HepG2 (cell line): Measurements from ENCODE around the gene ITK. TPM values are rescaled to one million over a fixed set of nuclear protein-coding genes. Genes with fewer than 3 reads are reported as not detected.
A peak's percentile ranks its signal among the peaks of the same experiment; 100 is the strongest.

Experiments
- ATAC-seq: fragments of 200-7000 bp; cut with Tn5 transposase; 3 replicates; pipeline ENCODE4 v1.9.1; 2020; ENCODE audit warnings: mild to moderate bottlenecking, moderate library complexity
- BruUV-seq: library from RNA; stranded (reverse); fragments of 400-500 nt; replicated peaks from 2 replicates; lab custom pipeline; 2021; lab: Mats Ljungman, UMichigan
- CTCF ChIA-PET: fragments of 300-600 bp; formaldehyde crosslinking; extraction: SDS; loops from one replicate; lab custom pipeline; 2021; ENCODE audit warnings: low total read pairs, inconsistent platforms, low intra/inter-chr PET ratio; lab: Yijun Ruan, JAX
- POLR2A ChIA-PET: fragments of 350-600 bp; sonication (Branson Sonifier 250); formaldehyde crosslinking; loops from one replicate; lab custom pipeline; 2020; ENCODE audit warnings: antibody characterized with exemption, inconsistent platforms; lab: Yijun Ruan, JAX
- DNase-seq: peaks from one replicate; pipeline ENCODE4 v3.0.0-alpha.2; 2015; ENCODE audit warnings: low spot score
- FAIRE-seq: peaks from 3 replicates; lab custom pipeline; 2011; peaks lifted over from hg19 to GRCh38; lab: Jason Lieb, UNC
- H2AFZ ChIP-seq: one replicate; pipeline ENCODE4 v1.6.1; 2011; ENCODE audit warnings: low read length, inconsistent platforms
- H3K27ac ChIP-seq: fragments of 300-600 bp; 3 replicates; pipeline ENCODE4 v1.8.0; 2011; ENCODE audit warnings: mixed run types, mild to moderate bottlenecking, mixed read lengths, low read length, inconsistent platforms; ENCODE audit not compliant: insufficient read depth; ENCODE audit errors: extremely low read length
- H3K27me3 ChIP-seq, 2 experiments: fragments of 200-600 bp in 1 of 2; 2 replicates in 1 of 2; 3 replicates in 1 of 2; pipeline versions ENCODE4 v1.6.0 to v1.8.0; 2011; ENCODE audit warnings: low read length in 2 of 2, mild to moderate bottlenecking in 2 of 2, moderate library complexity in 2 of 2, inconsistent platforms in 1 of 2; ENCODE audit not compliant: insufficient read depth in 2 of 2, control insufficient read depth in 1 of 2
- H3K36me3 ChIP-seq, 2 experiments: fragments of 200-600 bp in 1 of 2; replicated peaks in 1 of 2; 2 replicates in 1 of 2; 3 replicates in 1 of 2; pipeline versions ENCODE4 v1.5.1 to v1.8.0; 2011; ENCODE audit warnings: low read length in 2 of 2, inconsistent platforms in 1 of 2; ENCODE audit not compliant: insufficient read depth in 2 of 2, control insufficient read depth in 1 of 2
- H3K4me1 ChIP-seq: 2 replicates; pipeline ENCODE4 v1.5.1; 2012; ENCODE audit warnings: low read length, inconsistent platforms; ENCODE audit not compliant: insufficient read depth
- H3K4me2 ChIP-seq: 2 replicates; pipeline ENCODE4 v1.6.0; 2011; ENCODE audit warnings: low read depth, low read length, inconsistent platforms
- H3K4me3 ChIP-seq, 3 experiments: fragments of 200-600 bp in 1 of 3; sonication (generic), shearing (Covaris generic) in 1 of 3; replicated peaks in 1 of 3; 2 replicates each; pipeline ENCODE4 v1.5.1; 2011 to 2016; ENCODE audit warnings: low read length in 3 of 3, inconsistent platforms in 2 of 3, low read depth in 2 of 3, mild to moderate bottlenecking in 2 of 3, control low read depth in 1 of 3, mixed read lengths in 1 of 3; ENCODE audit not compliant: insufficient read depth in 1 of 3
- H3K79me2 ChIP-seq: one replicate; pipeline ENCODE4 v1.6.1; 2011; ENCODE audit warnings: low read length, inconsistent platforms; ENCODE audit not compliant: insufficient read depth
- H3K9ac ChIP-seq: 2 replicates; pipeline ENCODE4 v1.6.0; 2011; ENCODE audit warnings: mild to moderate bottlenecking, low read depth, low read length, inconsistent platforms; ENCODE audit not compliant: insufficient read depth
- H3K9me3 ChIP-seq: 2 replicates; pipeline ENCODE4 v1.5.1; 2012; ENCODE audit warnings: mild to moderate bottlenecking, low read length
- H4K20me1 ChIP-seq: 2 replicates; pipeline ENCODE4 v1.6.0; 2011; ENCODE audit warnings: inconsistent platforms, mild to moderate bottlenecking, low read length, moderate library complexity; ENCODE audit not compliant: insufficient read depth
- ELF4 ChIP-seq: sonication (generic); formaldehyde crosslinking; IDR thresholded peaks from 2 replicates; pipeline ENCODE4 v1.5.0; 2020; ENCODE audit warnings: missing genetic modification reagents, mild to moderate bottlenecking, moderate library complexity, borderline replicate concordance
- HNF4A ChIP-seq: sonication (generic); formaldehyde crosslinking; IDR thresholded peaks from 2 replicates; pipeline ENCODE4 v1.4.0; 2020; ENCODE audit warnings: missing genetic modification reagents
- HNF4G ChIP-seq, 2 experiments: sonication (generic) in 1 of 2; formaldehyde crosslinking in 1 of 2; IDR thresholded peaks; 2 replicates each; pipeline versions ENCODE4 v1.4.0 to v1.6.1; 2011 to 2020; ENCODE audit warnings: borderline replicate concordance in 2 of 2, low read depth in 2 of 2, mild to moderate bottlenecking in 2 of 2, low read length in 1 of 2, missing genetic modification reagents in 1 of 2, moderate library complexity in 1 of 2
- MTA1 ChIP-seq: sonication (generic); formaldehyde crosslinking; IDR thresholded peaks from 2 replicates; pipeline ENCODE4 v1.4.0; 2020; ENCODE audit warnings: missing genetic modification reagents, mild to moderate bottlenecking, borderline replicate concordance
- NR2C2 ChIP-seq: sonication (generic); formaldehyde crosslinking; IDR thresholded peaks from 2 replicates; pipeline ENCODE4 v1.4.0; 2020; ENCODE audit warnings: missing genetic modification reagents, mild to moderate bottlenecking, moderate library complexity, borderline replicate concordance
- RARA ChIP-seq: IDR thresholded peaks from 2 replicates; pipeline ENCODE4 v1.6.1; 2016; ENCODE audit warnings: missing genetic modification reagents, missing compliant biosample characterization
- ZBTB38 ChIP-seq: sonication (generic); formaldehyde crosslinking; IDR thresholded peaks from 2 replicates; pipeline ENCODE4 v1.5.1; 2020; ENCODE audit warnings: mild to moderate bottlenecking, missing genetic modification reagents
- ZNF564 ChIP-seq: sonication (generic); formaldehyde crosslinking; IDR thresholded peaks from 2 replicates; pipeline ENCODE4 v1.8.1; 2023; ENCODE audit warnings: mild to moderate bottlenecking, missing genetic modification reagents
- ZNF619 ChIP-seq: sonication (generic); formaldehyde crosslinking; IDR thresholded peaks from 2 replicates; pipeline ENCODE4 v1.4.0; 2020; ENCODE audit warnings: mild to moderate bottlenecking, missing genetic modification reagents
- WGBS: methylation state at CpG from one replicate; pipeline ENCODE4 v1.1.6; 2017; ENCODE audit warnings: low lambda C conversion rate; 5-methylcytosine and 5-hydroxymethylcytosine counted together
- in situ Hi-C: cut with HindIII; loops from 2 replicates; pipeline ENCODE4 v1.10.0; 2017; ENCODE audit warnings: low pct_unique_long_range_greater_than_20kb; ENCODE audit not compliant: extremely low pct_ligation_motif_present
- intact Hi-C: fragments of 100-400 bp; cut with micrococcal nuclease; formaldehyde crosslinking; loops from one replicate; pipeline ENCODE4 v1.10.0; 2022; ENCODE audit not compliant: unreplicated experiment
- polyA plus RNA-seq, 8 experiments: library from polyadenylated mRNA; depleted of rRNA in 3 of 8; stranded (reverse) in 7 of 8; unstranded in 1 of 8; fragments of >200 nt; fragmentation: Illumina TruSeq in 4 of 8; extraction: Trizol in 4 of 8; gene quantifications; 2 replicates each; pipeline versions ENCODE4 v1.2.1 to v1.2.3, GENCODE V29; 2011 to 2016; ENCODE audit warnings: low read depth in 4 of 8, missing spikeins in 1 of 8, mixed read lengths in 1 of 8; ENCODE audit not compliant: insufficient read depth in 1 of 8
- total RNA-seq, 5 experiments: library from RNA; depleted of rRNA; stranded (reverse); fragments of >200 nt; fragmentation: Illumina TruSeq; extraction: Trizol; gene quantifications; 2 replicates each; pipeline ENCODE4 v1.2.3, GENCODE V29; 2016; ENCODE audit warnings: low read depth in 1 of 5
- TF ChIP-seq, protein P1 (sequence below): sonication (generic); formaldehyde crosslinking; IDR thresholded peaks from 2 replicates; pipeline ENCODE4 v1.4.0; 2020; ENCODE audit warnings: missing genetic modification reagents
- TF ChIP-seq, protein P2 (sequence below): IDR thresholded peaks from 2 replicates; pipeline ENCODE4 v1.6.1; 2012; ENCODE audit warnings: inconsistent platforms
- TF ChIP-seq, protein P3 (sequence below): sonication (generic); formaldehyde crosslinking; IDR thresholded peaks from 2 replicates; pipeline ENCODE4 v1.5.1; 2020; ENCODE audit warnings: mild to moderate bottlenecking, missing genetic modification reagents, moderate library complexity

The ITK gene
- total and polyA plus RNA-seq, 2 of the 13 experiments (the other 11 are each of a cell fraction or from before 2014, with no cell fraction given): 0.01 TPM; not detected in 1

DNA sequence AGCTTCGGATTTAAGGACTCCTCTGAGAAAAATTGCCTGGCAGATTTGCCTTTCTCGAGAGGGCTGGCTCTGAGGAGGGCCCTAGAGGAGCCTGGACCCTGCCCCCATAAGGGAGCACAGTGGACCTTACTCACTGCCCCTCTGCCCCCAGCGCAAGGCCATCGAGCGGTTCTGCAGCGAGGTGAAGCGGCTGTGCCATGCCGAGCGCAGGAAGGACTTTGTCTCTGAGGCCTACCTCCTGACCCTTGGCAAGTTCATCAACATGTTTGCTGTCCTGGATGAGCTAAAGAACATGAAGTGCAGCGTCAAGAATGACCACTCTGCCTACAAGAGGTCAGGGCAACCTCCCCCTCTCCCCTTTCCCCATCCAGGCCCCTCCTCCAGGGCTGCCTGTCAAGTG, 119.9 kb downstream of the ITK start:
- H3K9ac ChIP-seq: no peak overlapping the region
- ATAC-seq (no peak; the same call in 2 of the 3 replicates), DNase-seq (no peak)
- no peak overlapping the region for H3K4me3 ChIP-seq
- H4K20me1 ChIP-seq: no peaks in the 10 kb centered on the region
- H3K36me3 ChIP-seq: peaks cover 8 to 23% of the 10 kb centered on the region in 2 experiments; a peak in 4 of 5 replicates
- H3K27ac ChIP-seq: peak overlapping the region; percentile 38
- no peaks in the 10 kb centered on the region for H3K79me2 ChIP-seq
- TF ChIP-seq HNF4A (peak; percentile 70), ZBTB38 (peak; percentile 72), ELF4 (CRISPR knock-in tag) (no peak), RARA (CRISPR knock-in tag) (peak; percentile 17; the same call in 1 of the 2 replicates), HNF4G (IDR thresholded peaks at IDR 0.05; ENCODE audit: borderline replicate concordance, low read depth, low read length) (peak; percentile 54), HNF4G (CRISPR knock-in tag; IDR thresholded peaks at IDR 0.05; ENCODE audit: borderline replicate concordance, low read depth) (no peak), MTA1 (CRISPR knock-in tag) (0 out of 2 replicates have a peak, but pooled peaks have one; percentile 36), ZNF619 (CRISPR knock-in tag) (no peak), NR2C2 (CRISPR knock-in tag) (no peak), ZNF564 (CRISPR knock-in tag) (no peak)
- TF ChIP-seq, protein P1, sequence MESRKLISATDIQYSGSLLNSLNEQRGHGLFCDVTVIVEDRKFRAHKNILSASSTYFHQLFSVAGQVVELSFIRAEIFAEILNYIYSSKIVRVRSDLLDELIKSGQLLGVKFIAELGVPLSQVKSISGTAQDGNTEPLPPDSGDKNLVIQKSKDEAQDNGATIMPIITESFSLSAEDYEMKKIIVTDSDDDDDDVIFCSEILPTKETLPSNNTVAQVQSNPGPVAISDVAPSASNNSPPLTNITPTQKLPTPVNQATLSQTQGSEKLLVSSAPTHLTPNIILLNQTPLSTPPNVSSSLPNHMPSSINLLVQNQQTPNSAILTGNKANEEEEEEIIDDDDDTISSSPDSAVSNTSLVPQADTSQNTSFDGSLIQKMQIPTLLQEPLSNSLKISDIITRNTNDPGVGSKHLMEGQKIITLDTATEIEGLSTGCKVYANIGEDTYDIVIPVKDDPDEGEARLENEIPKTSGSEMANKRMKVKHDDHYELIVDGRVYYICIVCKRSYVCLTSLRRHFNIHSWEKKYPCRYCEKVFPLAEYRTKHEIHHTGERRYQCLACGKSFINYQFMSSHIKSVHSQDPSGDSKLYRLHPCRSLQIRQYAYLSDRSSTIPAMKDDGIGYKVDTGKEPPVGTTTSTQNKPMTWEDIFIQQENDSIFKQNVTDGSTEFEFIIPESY (CRISPR knock-in tag): peak; percentile 69; the same call in 1 of the 2 replicates
- TF ChIP-seq, protein P2, sequence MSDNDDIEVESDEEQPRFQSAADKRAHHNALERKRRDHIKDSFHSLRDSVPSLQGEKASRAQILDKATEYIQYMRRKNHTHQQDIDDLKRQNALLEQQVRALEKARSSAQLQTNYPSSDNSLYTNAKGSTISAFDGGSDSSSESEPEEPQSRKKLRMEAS: 0 out of 2 replicates have a peak, but pooled peaks have one; percentile 37
- TF ChIP-seq, protein P3, sequence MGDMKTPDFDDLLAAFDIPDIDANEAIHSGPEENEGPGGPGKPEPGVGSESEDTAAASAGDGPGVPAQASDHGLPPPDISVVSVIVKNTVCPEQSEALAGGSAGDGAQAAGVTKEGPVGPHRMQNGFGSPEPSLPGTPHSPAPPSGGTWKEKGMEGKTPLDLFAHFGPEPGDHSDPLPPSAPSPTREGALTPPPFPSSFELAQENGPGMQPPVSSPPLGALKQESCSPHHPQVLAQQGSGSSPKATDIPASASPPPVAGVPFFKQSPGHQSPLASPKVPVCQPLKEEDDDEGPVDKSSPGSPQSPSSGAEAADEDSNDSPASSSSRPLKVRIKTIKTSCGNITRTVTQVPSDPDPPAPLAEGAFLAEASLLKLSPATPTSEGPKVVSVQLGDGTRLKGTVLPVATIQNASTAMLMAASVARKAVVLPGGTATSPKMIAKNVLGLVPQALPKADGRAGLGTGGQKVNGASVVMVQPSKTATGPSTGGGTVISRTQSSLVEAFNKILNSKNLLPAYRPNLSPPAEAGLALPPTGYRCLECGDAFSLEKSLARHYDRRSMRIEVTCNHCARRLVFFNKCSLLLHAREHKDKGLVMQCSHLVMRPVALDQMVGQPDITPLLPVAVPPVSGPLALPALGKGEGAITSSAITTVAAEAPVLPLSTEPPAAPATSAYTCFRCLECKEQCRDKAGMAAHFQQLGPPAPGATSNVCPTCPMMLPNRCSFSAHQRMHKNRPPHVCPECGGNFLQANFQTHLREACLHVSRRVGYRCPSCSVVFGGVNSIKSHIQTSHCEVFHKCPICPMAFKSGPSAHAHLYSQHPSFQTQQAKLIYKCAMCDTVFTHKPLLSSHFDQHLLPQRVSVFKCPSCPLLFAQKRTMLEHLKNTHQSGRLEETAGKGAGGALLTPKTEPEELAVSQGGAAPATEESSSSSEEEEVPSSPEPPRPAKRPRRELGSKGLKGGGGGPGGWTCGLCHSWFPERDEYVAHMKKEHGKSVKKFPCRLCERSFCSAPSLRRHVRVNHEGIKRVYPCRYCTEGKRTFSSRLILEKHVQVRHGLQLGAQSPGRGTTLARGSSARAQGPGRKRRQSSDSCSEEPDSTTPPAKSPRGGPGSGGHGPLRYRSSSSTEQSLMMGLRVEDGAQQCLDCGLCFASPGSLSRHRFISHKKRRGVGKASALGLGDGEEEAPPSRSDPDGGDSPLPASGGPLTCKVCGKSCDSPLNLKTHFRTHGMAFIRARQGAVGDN (CRISPR knock-in tag): peak; percentile 23; the same call in 1 of the 2 replicates
- TF ChIP-seq, all 625 proteins: peak for 8
- Histone ChIP-seq H3K9me3 (no peaks in the 10 kb centered on the region), H3K27me3 (no peaks in the 10 kb centered on the region), H2AFZ (no peak overlapping the region), H3K4me2 (no peak overlapping the region), H3K4me1 (0 out of 2 replicates have a peak, but pooled peaks cover 7% of the 10 kb centered on the region)
- FAIRE-seq: no peak
- BruUV-seq: no TSS peak
- 71% methylated on average over 2 of the region's 10 CpGs for WGBS
- in situ Hi-C loops (no loop called here), intact Hi-C loops (no loop called here)
- CTCF ChIA-PET: no interaction called here
- POLR2A ChIA-PET: no interaction called here
